ENCODE data around the gene LDLRAD1.
"Not testable (repeated sequence)": the region's sequence is repeated elsewhere in the genome, so short reads cannot be mapped to it uniquely, and the experiment has no call there.

Gene LDLRAD1

GRCh38 chr1:54017979-54018378 is at the start of gene LDLRAD1:
LDLRAD1 (minus strand) TSS chr1:54018186; CDS start chr1:54018112, 74 bp downstream.
- DNase-seq = no peak

GRCh38 chr1:54064299-54064698 is 46.3 kb upstream of the LDLRAD1 start:
- no peak for DNase-seq

- DNase-seq = no peak
Measured at GRCh38 chr1:54054438-54054749, 36.4 kb upstream of the LDLRAD1 start.

- no peak for DNase-seq
Measured at GRCh38 chr1:54053745-54054437, 35.9 kb upstream of the LDLRAD1 start.

- DNase-seq = peak; percentile 97
Measured at GRCh38 chr1:54052934-54053744, 35.2 kb upstream of the LDLRAD1 start, which contains the start of the genes TCEANC2 and TMEM59. TCEANC2 (plus strand) TSS chr1:54053608; CDS start chr1:54054423, 815 bp downstream. TMEM59 (minus strand) TSS chr1:54053204; CDS start chr1:54053188, 16 bp downstream.

- peak; percentile 35 for DNase-seq
Measured at GRCh38 chr1:54052431-54052933, 34.5 kb upstream of the LDLRAD1 start.

GRCh38 chr1:54051933-54052430 is 34.0 kb upstream of the LDLRAD1 start:
- no peak for DNase-seq

- not testable (repeated sequence) for DNase-seq
Measured at GRCh38 chr1:54050435-54050834, 32.4 kb upstream of the LDLRAD1 start.

GRCh38 chr1:54047384-54048305 is 29.7 kb upstream of the LDLRAD1 start:
- no peak for DNase-seq

- DNase-seq = no peak
Measured at GRCh38 chr1:54046671-54047383, 28.8 kb upstream of the LDLRAD1 start.

GRCh38 chr1:54045496-54045895 is 27.5 kb upstream of the LDLRAD1 start:
- DNase-seq = no peak

GRCh38 chr1:54041806-54042205 is 23.8 kb upstream of the LDLRAD1 start:
- no peak for DNase-seq

- peak; percentile 47 for DNase-seq
Measured at GRCh38 chr1:54037476-54037875, 19.5 kb upstream of the LDLRAD1 start.

- DNase-seq = no peak
Measured at GRCh38 chr1:54028306-54029251, 10.6 kb upstream of the LDLRAD1 start.

GRCh38 chr1:54027848-54028247 is 9.9 kb upstream of the LDLRAD1 start:
- no peak for DNase-seq

GRCh38 chr1:54024811-54025210 is 6.8 kb upstream of the LDLRAD1 start:
- DNase-seq = not testable (repeated sequence)

- no peak for DNase-seq
Measured at GRCh38 chr1:54024358-54024757, 6.4 kb upstream of the LDLRAD1 start.

GRCh38 chr1:54019562-54020176 is 1.7 kb upstream of the LDLRAD1 start:
- not testable (repeated sequence) for DNase-seq

- DNase-seq = no peak
Measured at GRCh38 chr1:54018635-54019034, 649 bp upstream of the LDLRAD1 start.
